OCI-LY1 (cell line): Measurements from ENCODE around the gene DNAH1.

Source experiments
- H2AFZ ChIP-seq: fragments of 200-600 bp; sonication (generic), shearing (Covaris generic); 2 replicates; pipeline ENCODE4 v1.6.0; 2014; ENCODE audit warnings: antibody characterized with exemption, mild to moderate bottlenecking, low read length
- H3F3A ChIP-seq: fragments of 200-600 bp; sonication (generic), shearing (Covaris generic); 2 replicates; pipeline ENCODE4 v1.6.0; 2014; ENCODE audit warnings: mild to moderate bottlenecking, antibody characterized with exemption, low read length, moderate library complexity; ENCODE audit not compliant: insufficient read depth
- H3K27ac ChIP-seq: fragments of 200-600 bp; sonication (generic); 2 replicates; pipeline ENCODE4 v1.5.1; 2014; ENCODE audit warnings: low read length, mixed run types, mild to moderate bottlenecking, low read depth; ENCODE audit not compliant: poor library complexity, severe bottlenecking
- H3K27me3 ChIP-seq: fragments of 200-600 bp; sonication (generic); 2 replicates; pipeline ENCODE4 v1.6.0; 2014; ENCODE audit warnings: antibody characterized with exemption, mild to moderate bottlenecking, low read length, moderate library complexity; ENCODE audit not compliant: insufficient read depth
- H3K36me3 ChIP-seq: fragments of 200-600 bp; sonication (generic); 2 replicates; pipeline ENCODE4 v1.6.1; 2014; ENCODE audit warnings: mild to moderate bottlenecking, antibody characterized with exemption, low read length, moderate library complexity, mixed read lengths; ENCODE audit not compliant: insufficient read depth
- H3K4me1 ChIP-seq: fragments of 200-600 bp; sonication (generic); 2 replicates; pipeline ENCODE4 v1.5.1; 2014; ENCODE audit warnings: mild to moderate bottlenecking, low read length, moderate library complexity; ENCODE audit not compliant: insufficient read depth, severe bottlenecking
- H3K4me2 ChIP-seq: fragments of 200-600 bp; sonication (generic), shearing (Covaris generic); 2 replicates; pipeline ENCODE4 v1.6.1; 2014; ENCODE audit warnings: low read length
- H3K4me3 ChIP-seq: fragments of 200-600 bp; sonication (generic); 2 replicates; pipeline ENCODE4 v1.5.1; 2014; ENCODE audit warnings: low read length, low read depth, mild to moderate bottlenecking, mixed read lengths; ENCODE audit not compliant: poor library complexity, severe bottlenecking
- H3K79me2 ChIP-seq: fragments of 200-600 bp; shearing (Covaris generic); 2 replicates; pipeline ENCODE4 v1.6.1; 2016; ENCODE audit warnings: mixed run types, low read length, mixed read lengths; ENCODE audit not compliant: insufficient read depth
- H3K9ac ChIP-seq: fragments of 200-600 bp; sonication (generic), shearing (Covaris generic); 2 replicates; pipeline ENCODE4 v1.6.1; 2014; ENCODE audit warnings: mild to moderate bottlenecking, low read length, mixed read lengths
- H3K9me2 ChIP-seq: fragments of 200-600 bp; sonication (generic), shearing (Covaris generic); 2 replicates; pipeline ENCODE4 v1.6.1; 2014; ENCODE audit warnings: low read depth, mild to moderate bottlenecking, low read length, mixed read lengths
- H3K9me3 ChIP-seq: fragments of 200-600 bp; shearing (Covaris generic); 2 replicates; pipeline ENCODE4 v1.6.1; 2014; ENCODE audit warnings: low read length, mixed read lengths
- H4K20me1 ChIP-seq: fragments of 200-600 bp; sonication (generic), shearing (Covaris generic); 2 replicates; pipeline ENCODE4 v1.6.0; 2016; ENCODE audit warnings: mild to moderate bottlenecking, low read length; ENCODE audit not compliant: insufficient read depth
- CTCF ChIP-seq: fragments of 200-600 bp; sonication (generic), shearing (Covaris generic); IDR thresholded peaks from 2 replicates; pipeline ENCODE4 v1.5.1; 2017; ENCODE audit warnings: mild to moderate bottlenecking, antibody characterized with exemption, low read length, moderate library complexity, mixed read lengths
- EZH2 ChIP-seq: fragments of 200-600 bp; sonication (generic), shearing (Covaris generic); IDR thresholded peaks from 2 replicates; pipeline ENCODE4 v1.8.0; 2017; ENCODE audit warnings: borderline replicate concordance, mixed run types, mild to moderate bottlenecking, antibody characterized with exemption, low read length, moderate library complexity, mixed read lengths

The DNAH1 gene

GRCh38 chr3:52355526-52355925, 39.4 kb downstream of the DNAH1 start:
- Histone ChIP-seq H3K36me3 (no peaks in the 10 kb centered on the region), H3F3A (no peaks in the 10 kb centered on the region), H3K79me2 (no peaks in the 10 kb centered on the region), H3K9me3 (no peaks in the 10 kb centered on the region), H3K27me3 (no peaks in the 10 kb centered on the region), H3K27ac (no peak overlapping the region), H4K20me1 (no peaks in the 10 kb centered on the region), H3K4me3 (no peak overlapping the region), H3K4me1 (no peaks in the 10 kb centered on the region), H3K9ac (no peak overlapping the region), H2AFZ (no peak overlapping the region), H3K9me2 (no peaks in the 10 kb centered on the region), H3K4me2 (no peak overlapping the region)
- TF ChIP-seq EZH2 (no peak), CTCF (no peak)

- H3K36me3 ChIP-seq, result no peaks in the 10 kb centered on the region
- H3F3A ChIP-seq, result no peaks in the 10 kb centered on the region
- TF ChIP-seq EZH2 (no peak), CTCF (no peak)
- no peaks in the 10 kb centered on the region for H3K4me1 ChIP-seq
- H4K20me1 ChIP-seq, result no peaks in the 10 kb centered on the region
- H3K79me2 ChIP-seq, result no peaks in the 10 kb centered on the region
- no peaks in the 10 kb centered on the region for H3K9me3 ChIP-seq
- no peaks in the 10 kb centered on the region for H3K9me2 ChIP-seq
- no peak overlapping the region for H3K4me2 ChIP-seq
- H3K9ac ChIP-seq, result no peak overlapping the region
- no peak overlapping the region for H2AFZ ChIP-seq
- H3K27me3 ChIP-seq, result no peaks in the 10 kb centered on the region
- no peak overlapping the region for H3K4me3 ChIP-seq
- H3K27ac ChIP-seq, result no peak overlapping the region
Observed at GRCh38 chr3:52356126-52356525, 40.0 kb downstream of the DNAH1 start.

GRCh38 chr3:52357151-52358080, 41.3 kb downstream of the DNAH1 start:
- Histone ChIP-seq H3K4me3 (no peak overlapping the region), H3K27me3 (no peaks in the 10 kb centered on the region), H3K9ac (no peak overlapping the region), H3K79me2 (no peaks in the 10 kb centered on the region), H2AFZ (no peak overlapping the region), H3K27ac (no peak overlapping the region), H3K9me3 (no peaks in the 10 kb centered on the region), H4K20me1 (no peaks in the 10 kb centered on the region), H3K4me1 (no peaks in the 10 kb centered on the region), H3K36me3 (no peaks in the 10 kb centered on the region), H3K4me2 (no peak overlapping the region), H3F3A (no peaks in the 10 kb centered on the region), H3K9me2 (no peaks in the 10 kb centered on the region)
- TF ChIP-seq EZH2 (no peak), CTCF (no peak)
